ENCODE measurements around the gene PLCB4.
"Not testable (repeated sequence)": the region's sequence is repeated elsewhere in the genome, so short reads cannot be mapped to it uniquely, and the experiment has no call there.

Gene PLCB4

GRCh38 chr20:9145142-9145541 is 76.3 kb downstream of the PLCB4 start:
- DNase-seq: no peak

DNA sequence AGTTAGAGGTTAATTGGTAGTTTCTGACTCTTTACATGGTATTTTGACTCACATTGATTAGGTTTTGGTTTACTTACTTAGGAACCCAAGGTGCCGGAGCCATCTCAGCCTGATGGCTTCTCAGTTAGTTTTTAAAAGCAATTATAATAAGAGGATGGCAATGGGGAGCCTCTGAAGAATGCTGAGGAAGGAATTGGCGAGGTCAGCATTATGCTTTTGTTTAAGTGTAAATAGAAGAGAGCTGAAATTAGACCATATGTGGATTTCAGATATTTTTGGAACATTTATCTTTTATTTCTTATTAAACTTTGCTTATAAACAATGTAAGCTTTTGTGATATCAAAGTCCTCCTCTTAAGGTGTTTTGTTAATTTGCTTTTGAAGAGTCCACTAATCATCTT is 77.8 kb downstream of the PLCB4 start:
- no peak for DNase-seq

DNA sequence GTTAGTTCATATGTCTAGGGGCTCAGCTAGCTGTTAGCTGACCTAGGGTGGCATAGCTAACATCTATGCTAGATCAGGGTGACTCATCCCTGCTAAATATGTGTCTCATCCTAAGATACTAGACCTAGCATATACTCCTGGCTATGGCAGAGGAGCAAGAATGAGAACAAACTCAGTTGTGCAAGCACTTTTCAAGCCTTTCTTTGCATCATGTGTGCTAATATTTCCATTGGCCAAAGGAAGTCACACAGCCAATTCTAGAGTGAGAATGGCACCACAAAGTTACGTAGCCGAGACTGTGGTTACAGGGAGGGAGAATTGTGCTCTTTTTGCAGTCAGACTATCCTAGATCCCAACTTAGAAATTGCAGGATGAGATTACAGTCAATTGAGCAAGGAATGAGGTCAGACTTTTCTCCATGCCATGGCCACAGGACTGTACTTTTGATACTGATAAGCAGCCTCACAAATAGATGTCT is 78.7 kb downstream of the PLCB4 start:
- peak; percentile 42 for DNase-seq

DNA sequence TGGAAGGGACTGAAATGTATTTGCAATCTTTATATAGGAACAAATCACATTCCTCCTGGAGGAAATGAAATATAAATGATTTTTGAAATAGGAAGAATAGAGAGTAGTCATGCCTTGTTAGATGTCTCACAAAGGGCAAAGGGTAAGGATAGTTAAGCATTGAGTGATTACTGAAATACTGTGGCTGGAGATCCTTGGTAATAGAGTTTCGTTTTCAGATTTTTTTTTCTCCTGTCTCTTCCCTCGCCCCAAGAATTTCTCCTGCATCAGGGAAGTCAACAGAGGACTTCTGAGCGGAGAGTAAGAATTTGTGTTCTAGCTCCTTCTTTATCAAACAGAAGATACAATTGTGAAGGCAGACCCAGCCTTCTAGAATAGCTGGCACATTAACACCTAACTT is 79.4 kb downstream of the PLCB4 start:
- no peak for DNase-seq

DNA sequence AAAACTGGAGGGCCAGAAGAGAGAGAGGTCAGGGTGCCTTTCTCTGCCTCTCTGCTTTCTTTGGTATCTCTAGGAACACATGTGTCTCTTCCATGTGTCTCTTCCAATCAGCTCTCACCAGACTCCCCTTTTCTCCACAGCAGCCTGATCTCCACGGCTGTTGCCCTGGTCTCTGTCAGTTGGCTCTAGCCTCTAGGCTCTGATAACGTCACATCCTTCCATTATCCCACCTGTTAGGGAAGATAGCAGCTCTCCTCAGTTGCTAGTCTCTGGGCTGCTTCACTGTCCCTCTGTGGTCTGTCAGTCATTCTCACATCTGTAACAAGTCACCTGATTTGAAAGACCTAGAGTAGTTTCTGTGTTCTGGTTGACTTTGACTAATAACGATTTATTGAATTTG is 80.2 kb downstream of the PLCB4 start:
- DNase-seq: no peak

DNA sequence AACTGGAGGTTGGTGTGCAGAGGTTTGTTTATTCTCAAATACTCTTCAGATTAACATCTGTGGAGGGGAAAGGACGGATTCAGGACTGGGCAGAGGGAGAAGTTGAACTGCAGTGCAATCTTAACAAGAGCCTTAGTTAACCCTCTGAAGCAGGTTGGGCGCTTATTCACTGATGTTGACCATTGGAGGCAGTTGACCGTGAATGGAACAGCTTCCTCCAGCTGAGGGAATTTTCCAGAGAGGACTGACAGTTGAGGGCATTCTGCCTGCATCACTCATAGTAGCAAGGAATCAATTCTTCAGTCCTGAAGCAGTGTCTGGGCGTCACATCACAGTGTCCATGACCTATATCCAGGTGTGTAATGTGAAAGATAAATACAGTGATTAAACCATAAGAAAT is 80.9 kb downstream of the PLCB4 start:
- no peak for DNase-seq

DNA sequence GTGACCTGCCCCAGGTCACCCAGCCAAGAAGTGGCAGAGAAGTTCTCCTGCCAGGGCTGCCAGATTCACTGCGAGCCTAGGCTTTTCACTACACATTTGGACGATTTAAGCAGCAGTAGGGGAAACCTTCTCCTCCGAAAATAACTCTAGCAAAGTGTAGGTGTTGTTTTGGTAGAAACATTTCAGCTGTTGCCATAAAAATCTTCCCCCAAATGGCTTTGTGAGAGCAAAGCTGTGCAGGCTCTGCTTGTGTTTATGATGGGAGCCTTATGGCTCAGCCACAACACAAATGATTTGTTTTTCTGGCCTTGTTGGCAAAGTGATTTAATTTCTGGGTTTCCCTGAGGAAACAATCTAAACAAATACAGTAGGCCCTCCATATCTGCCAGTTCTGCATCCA is 81.8 kb downstream of the PLCB4 start:
- DNase-seq: no peak

GRCh38 chr20:9152139-9152538 is 83.3 kb downstream of the PLCB4 start:
- DNase-seq: not testable (repeated sequence)

DNA sequence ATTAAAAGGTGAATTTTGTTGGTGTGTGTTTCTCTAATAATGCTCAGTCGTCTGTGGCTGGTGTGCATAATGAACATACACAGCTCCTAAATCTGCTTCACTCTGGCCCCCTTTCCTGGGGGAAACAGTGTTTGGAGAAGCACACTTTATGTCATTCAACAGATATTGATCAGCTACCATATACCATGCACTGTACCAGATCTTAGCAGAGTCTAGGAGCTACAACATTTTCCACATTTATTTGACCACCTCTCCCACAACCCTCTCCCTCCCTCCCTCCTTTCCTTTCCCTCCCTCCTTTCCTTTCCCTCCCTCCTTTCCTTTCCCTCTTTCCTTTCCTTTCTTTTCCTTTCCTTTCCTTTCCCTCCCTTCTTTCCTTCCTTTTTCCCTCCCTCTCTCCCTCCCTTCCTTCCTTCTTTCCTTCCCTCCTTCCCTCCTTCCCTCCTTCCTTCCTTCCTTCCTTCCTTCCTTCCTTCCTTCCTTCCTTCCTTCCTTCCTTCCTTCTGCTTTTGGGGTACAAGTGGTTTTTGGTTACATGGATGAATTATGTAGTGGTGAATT is 85.7 kb downstream of the PLCB4 start:
- DNase-seq: no peak

DNA sequence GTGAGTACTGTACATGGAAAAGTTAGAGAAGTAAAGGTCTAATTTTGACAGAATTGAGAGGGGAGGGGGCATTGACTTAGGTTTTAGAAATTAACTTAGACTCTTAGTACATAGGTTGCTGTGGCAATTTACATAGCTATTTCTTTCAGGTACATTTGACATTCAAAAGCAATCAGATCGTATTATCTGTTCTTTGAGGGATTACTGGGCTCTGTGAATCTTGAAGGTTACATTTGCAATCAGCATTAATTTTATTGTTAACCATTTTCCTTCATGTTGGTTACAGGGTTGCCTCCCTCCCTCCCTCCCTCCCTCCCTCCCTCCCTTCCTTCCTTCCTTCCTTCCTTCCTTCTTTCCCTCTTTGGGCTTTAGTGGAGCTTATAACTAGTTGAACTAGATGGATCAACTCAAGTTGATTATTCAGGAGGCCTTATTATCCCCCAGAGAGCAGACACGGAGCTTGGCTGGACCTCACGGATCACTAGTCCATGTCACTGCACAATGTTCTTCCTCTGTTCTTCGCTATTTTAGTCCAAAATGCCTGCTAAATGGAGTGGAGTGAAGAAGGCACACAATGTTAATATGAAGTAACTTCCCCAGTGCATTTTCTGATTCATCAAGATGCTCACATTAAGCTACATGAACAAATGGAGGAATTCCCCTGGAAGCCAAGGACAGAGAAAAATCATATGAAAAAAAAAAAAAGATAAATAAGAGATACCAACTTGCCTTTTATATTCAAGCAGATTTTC is 87.8 kb downstream of the PLCB4 start:
- DNase-seq: no peak

- DNase-seq: no peak
Observed at GRCh38 chr20:9160331-9160730, 91.4 kb downstream of the PLCB4 start.

DNA sequence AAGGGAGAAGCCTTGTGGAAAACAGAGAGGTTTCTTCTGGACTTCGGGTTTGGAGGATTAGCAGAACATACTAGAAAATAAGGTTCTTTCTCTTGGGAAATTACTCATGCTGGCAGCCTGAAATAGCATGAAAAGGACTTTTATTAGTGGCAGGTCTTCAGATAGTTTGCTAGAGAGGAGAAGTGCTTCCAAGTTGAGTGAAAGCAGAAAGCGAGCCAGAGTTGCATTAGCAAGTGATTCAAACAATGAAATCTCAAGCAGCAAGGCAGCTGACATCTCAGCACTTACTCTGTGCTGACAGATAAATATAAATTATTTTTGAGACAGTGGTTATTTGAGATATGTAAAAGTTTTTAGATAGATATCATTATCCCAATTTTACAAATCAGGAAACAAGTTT is 91.9 kb downstream of the PLCB4 start:
- DNase-seq: peak; percentile 16

DNA sequence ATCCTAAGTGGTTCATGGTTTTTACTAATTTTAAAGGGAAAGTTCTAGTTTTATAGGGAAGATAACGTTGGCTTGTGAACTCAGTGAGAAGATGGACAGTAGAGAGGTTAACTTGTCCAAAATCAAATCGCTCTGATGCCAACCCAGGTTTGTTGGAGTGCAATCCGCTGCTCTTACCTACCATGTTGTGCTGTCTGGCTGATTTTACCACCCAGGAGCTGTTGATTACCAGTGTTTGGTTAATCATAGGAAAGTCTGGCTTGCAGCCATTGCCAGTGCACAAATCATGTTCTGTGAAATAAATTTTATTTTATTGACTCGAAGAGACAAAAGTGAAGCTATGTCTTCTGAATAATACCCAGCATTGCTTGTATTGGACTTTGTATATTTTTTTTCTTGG is 92.4 kb downstream of the PLCB4 start:
- DNase-seq: no peak

- DNase-seq: no peak
Observed at GRCh38 chr20:9163251-9163650, 94.4 kb downstream of the PLCB4 start.

- no peak for DNase-seq
Observed at GRCh38 chr20:9163995-9164394, 95.1 kb downstream of the PLCB4 start.

DNA sequence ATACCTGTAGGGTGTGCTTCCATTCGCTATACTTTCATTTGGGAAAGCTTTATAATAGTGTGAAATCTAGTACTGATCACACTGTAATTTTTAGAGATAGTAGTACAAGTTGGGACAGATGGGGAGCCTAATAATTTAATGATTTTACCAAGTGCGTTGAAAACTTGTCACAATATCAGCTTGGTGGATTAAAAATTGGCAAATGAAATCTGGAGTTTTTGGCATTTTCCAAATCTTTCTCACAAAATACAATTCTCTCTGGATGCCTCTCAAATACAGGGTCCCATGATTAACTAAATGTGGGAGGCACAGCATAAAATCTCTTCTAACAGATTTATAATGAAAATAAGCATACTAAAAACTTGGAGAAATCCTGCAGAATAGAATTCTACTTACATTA is 96.4 kb downstream of the PLCB4 start:
- no peak for DNase-seq

DNA sequence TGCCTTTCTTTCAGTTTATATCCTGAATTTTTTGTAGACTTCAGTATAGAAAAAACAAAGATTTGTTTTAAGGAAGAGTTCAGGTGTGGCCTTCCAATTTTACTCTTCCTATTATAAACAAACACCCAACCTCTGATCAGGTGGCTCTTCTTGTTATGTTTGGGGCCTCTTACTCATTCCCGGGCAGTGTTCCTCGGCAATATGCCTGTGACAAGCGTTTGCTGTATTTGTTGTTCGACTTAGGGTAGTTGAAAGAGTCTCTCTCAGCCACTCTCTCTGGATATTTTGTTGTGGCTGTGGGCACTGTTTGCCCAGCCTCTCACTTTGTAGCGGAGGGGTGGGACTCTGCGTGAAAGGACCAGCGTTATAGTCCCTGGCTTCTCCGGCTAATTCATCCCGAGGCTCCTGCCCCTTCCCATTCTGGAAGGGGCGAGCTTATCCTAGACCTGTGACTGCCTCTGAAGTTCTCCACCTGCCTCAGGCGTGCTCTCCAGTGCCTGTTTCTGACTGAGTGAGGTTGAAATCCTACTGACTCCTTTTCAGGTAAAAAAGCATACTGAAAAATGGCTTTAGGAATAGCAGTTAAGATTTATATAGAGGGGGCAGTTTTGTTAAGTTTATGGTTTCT is 97.4 kb downstream of the PLCB4 start:
- DNase-seq: no peak

DNA sequence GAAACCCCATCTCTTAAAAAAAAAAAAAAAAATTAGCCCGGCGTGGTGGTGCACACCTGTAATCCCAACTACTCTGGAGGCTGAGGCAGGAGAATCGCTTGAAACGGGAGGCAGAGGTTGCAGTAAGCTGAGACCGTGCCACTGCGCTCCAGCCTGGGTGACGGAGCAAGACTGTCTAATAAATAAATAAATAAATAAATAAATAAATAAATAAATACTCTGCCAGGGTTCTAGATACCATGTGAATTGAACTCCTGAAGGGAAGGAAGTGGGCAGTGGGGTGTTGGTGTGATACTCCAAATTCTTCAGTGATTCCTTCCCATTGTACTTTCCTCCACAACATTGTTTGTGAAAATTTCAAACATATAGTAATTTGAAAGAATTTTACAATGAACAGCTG is 100.5 kb downstream of the PLCB4 start:
- no peak for DNase-seq

GRCh38 chr20:9172851-9173250 is 104.0 kb downstream of the PLCB4 start:
- DNase-seq: peak; percentile 26

- no peak for DNase-seq
Observed at GRCh38 chr20:9177278-9177677, 108.4 kb downstream of the PLCB4 start.

DNA sequence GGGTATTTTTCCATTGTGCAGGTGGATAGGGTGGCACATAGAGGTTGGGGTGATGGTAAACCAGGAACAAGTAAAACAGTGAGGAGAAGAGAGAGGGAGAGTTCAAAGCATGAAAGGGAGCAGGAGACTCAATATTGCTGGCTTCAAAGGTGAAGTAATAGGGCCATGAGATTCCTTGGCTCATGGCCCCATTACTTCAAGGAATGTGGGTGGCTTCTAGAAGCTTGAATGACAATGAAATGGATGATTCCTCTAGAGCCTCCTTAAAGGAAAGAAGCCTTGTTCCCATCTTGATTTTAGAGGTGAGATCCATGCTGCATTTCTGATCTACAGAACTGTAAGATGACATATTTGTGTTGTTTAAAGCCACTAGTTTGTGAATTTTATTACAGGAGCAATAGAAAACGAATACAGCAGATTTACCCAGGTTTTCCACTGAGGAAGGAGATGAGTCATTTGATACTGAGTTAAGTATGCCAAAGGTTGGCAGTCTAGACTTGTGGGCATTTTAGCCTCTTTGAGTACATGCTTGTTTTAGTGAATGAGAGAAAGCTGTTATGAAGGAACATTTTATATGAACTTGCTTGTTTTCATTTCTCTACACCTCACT is 110.4 kb downstream of the PLCB4 start:
- no peak for DNase-seq

DNA sequence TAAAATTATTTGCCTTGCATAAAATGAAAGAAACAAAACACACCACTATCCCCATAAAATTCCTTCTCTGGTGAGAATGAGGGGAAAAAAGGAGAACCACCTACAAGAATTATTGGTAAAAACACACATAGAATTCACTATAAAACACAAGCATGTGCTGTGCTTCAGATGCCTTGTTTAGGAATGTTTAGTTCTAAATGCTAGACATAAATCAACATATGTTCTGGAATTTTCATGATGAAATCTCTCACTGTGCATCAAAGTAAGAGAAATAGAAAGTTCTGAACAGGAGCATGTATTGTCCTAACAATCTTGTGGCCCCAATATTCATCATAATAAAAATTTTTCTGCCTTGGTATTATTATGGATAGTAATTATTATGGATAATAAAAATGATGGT is 111.0 kb downstream of the PLCB4 start:
- peak; percentile 28 for DNase-seq

- no peak for DNase-seq
Observed at GRCh38 chr20:9180481-9181257, 111.8 kb downstream of the PLCB4 start.
